Measurements from ENCODE around the gene KIF14. TPM values are rescaled to one million over a fixed set of nuclear protein-coding genes. Genes with fewer than 3 reads are reported as not detected.
"Not testable (repeated sequence)": the region's sequence is repeated elsewhere in the genome, so short reads cannot be mapped to it uniquely, and the experiment has no call there.

Gene KIF14
- total RNA-seq, 1 donor from 2014 or later = 0.08 TPM

DNA sequence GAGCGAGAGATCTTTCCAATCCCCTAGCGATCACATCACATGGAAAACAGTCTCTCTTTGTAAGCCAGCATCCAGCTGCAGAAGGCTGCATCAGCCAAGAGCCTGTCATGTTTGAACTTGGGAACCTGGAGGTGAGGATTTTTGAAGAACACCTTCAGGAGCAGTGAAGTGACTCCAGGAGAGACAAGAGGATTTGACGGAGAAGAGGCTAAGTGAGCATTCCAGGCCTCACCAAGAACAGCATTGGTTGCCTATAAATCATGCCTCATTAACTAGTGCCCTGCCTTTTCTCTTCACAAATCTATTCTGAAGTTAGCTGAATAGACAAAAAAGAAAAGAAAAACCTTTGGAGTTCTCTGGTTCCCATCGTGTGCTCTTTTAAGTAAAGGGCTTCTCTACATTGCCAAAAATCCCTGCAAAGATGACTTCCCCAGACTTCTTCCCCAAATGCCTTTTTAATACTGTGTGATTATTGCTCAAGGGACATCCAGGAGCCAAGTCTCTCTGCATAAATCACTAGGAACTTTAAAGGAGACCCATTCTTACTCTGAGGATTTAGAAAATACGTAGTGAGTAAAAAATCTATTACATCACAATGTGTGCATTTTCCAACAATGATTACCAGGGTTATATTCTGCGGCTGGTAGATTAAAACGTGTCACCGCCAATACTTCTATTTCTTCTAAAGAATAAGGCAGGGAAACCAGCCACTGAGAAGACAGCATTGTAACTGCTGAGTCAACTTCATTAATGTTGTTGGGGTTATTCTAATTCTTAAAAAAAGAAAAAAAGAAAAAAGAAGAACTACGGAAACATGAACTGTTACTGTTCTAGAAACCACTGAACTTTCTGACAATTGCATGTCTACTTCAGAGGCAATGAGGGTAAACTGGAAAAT, 95.2 kb downstream of the KIF14 start:
- DNase-seq = no peak
- intact Hi-C loops (cut with micrococcal nuclease) = no loop called here
- Histone ChIP-seq H3K36me3 (no peaks in the 10 kb centered on the region), H3K4me1 (peaks cover 4% of the 10 kb centered on the region), H3K27me3 (ENCODE audit: low read depth) (peaks cover 7% of the 10 kb centered on the region), H3K27ac (replicated peaks) (no peak overlapping the region), H3K9me3 (replicated peaks) (no peaks in the 10 kb centered on the region), H3K4me3 (no peak overlapping the region)
- TF ChIP-seq, protein P1, sequence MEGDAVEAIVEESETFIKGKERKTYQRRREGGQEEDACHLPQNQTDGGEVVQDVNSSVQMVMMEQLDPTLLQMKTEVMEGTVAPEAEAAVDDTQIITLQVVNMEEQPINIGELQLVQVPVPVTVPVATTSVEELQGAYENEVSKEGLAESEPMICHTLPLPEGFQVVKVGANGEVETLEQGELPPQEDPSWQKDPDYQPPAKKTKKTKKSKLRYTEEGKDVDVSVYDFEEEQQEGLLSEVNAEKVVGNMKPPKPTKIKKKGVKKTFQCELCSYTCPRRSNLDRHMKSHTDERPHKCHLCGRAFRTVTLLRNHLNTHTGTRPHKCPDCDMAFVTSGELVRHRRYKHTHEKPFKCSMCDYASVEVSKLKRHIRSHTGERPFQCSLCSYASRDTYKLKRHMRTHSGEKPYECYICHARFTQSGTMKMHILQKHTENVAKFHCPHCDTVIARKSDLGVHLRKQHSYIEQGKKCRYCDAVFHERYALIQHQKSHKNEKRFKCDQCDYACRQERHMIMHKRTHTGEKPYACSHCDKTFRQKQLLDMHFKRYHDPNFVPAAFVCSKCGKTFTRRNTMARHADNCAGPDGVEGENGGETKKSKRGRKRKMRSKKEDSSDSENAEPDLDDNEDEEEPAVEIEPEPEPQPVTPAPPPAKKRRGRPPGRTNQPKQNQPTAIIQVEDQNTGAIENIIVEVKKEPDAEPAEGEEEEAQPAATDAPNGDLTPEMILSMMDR (IDR thresholded peaks at IDR 0.05; ENCODE audit: borderline replicate concordance) = no peak

DNA sequence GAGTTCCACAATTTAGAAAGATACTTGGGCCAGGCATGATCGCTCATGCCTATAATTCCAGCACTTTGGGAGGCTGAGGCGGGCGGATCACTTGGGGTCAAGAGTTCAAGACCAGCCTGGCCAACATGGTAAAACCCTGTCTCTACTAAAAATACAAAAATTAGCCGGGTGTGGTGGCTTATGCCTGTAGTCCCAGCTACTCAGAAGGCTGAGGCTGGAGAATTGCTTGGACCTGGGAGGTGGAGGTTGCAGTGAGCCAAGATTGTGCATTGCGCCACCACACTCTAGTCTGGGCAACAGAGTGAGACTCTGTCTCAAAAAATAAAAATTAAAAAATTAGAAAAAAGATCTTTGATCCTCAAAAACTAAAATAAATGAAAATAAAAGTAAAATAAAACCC, 96.0 kb downstream of the KIF14 start:
- H3K36me3 ChIP-seq; H3K27me3 ChIP-seq (ENCODE audit: low read depth); DNase-seq; H3K9me3 ChIP-seq (replicated peaks); H3K4me3 ChIP-seq; H3K27ac ChIP-seq (replicated peaks); intact Hi-C loops (cut with micrococcal nuclease); H3K4me1 ChIP-seq: not testable (repeated sequence)

DNA sequence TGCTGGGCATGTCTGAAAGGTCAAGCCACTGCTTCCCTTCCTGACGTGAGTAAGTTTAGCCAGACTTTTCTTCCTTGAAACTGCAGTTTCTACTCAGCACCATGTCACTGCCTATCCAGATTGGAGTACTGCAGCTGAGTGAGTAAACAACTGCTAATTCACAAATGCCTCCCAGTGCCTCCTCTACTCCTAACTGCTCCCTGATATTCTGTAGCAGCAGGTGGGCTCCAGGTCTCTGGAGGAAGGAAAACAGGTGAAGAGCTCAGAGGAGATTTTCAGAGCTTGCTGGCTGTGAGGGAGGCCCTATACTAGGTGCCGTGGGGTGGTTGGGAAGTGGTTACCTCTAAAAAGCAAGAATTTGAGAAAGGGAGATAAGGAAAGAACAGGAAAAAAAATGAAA, 96.5 kb downstream of the KIF14 start:
- TF ChIP-seq, protein P1 (IDR thresholded peaks at IDR 0.05; ENCODE audit: borderline replicate concordance) = no peak
- DNase-seq = no peak
- H3K27ac ChIP-seq (replicated peaks) = no peak overlapping the region
- H3K36me3 ChIP-seq = no peaks in the 10 kb centered on the region
- peaks cover 4% of the 10 kb centered on the region for H3K4me1 ChIP-seq
- H3K27me3 ChIP-seq (ENCODE audit: low read depth) = peaks cover 12% of the 10 kb centered on the region
- no peak overlapping the region for H3K4me3 ChIP-seq
- no peaks in the 10 kb centered on the region for H3K9me3 ChIP-seq (replicated peaks)
- intact Hi-C loops (cut with micrococcal nuclease) = no loop called here

DNA sequence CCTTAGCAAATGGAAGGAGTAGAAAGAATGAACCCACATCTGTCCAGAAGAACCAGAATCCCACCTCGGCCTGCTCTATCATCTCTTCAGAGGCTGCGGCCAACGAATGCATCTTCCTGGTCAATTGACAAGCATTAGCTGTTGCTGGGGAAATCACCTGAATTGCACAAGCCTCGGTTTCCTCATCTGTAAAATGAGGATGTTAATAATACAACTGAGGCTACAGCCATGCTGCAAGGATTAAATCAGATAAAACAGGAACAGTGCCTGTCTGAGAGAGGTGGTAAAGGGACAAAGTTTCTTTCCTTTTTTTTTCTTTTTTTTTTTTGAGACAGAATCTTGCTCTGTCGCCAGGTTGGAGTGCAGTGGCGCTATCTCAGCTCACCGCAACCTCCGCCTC, 99.8 kb downstream of the KIF14 start:
- H3K9me3 ChIP-seq (replicated peaks) = no peaks in the 10 kb centered on the region
- no peaks in the 10 kb centered on the region for H3K36me3 ChIP-seq
- DNase-seq = no peak
- TF ChIP-seq, protein P1 (IDR thresholded peaks at IDR 0.05; ENCODE audit: borderline replicate concordance) = no peak
- H3K27me3 ChIP-seq (ENCODE audit: low read depth) = peaks cover 24% of the 10 kb centered on the region
- no peak overlapping the region for H3K27ac ChIP-seq (replicated peaks)
- H3K4me1 ChIP-seq = peaks cover 4% of the 10 kb centered on the region
- H3K4me3 ChIP-seq = no peak overlapping the region
- intact Hi-C loops (cut with micrococcal nuclease) = no loop called here

DNA sequence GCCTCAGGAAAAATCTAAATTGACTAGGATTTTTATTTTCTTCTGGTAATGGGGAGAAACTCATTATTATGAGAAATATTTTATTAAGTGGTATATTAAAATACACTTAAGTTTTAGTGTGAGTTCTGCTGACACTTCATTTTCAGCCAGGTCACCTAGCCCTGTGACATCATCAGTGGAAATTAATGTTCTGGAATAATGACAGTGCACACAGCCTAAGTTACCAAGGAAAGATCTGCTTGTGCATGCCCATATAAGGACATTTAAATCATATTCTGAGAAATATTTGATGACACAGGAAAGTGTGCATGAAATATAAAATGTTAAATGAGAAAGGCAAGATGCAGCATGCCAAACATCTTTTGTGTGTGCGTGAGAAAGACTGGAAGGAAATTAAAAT, 102.0 kb downstream of the KIF14 start:
- Histone ChIP-seq H3K27ac (replicated peaks) (no peak overlapping the region), H3K27me3 (ENCODE audit: low read depth) (peaks cover 45% of the 10 kb centered on the region), H3K9me3 (replicated peaks) (no peaks in the 10 kb centered on the region), H3K36me3 (no peaks in the 10 kb centered on the region), H3K4me3 (no peak overlapping the region), H3K4me1 (no peaks in the 10 kb centered on the region)
- no peak for DNase-seq
- intact Hi-C loops (cut with micrococcal nuclease) = no loop called here
- TF ChIP-seq, protein P1 (IDR thresholded peaks at IDR 0.05; ENCODE audit: borderline replicate concordance) = no peak

DNA sequence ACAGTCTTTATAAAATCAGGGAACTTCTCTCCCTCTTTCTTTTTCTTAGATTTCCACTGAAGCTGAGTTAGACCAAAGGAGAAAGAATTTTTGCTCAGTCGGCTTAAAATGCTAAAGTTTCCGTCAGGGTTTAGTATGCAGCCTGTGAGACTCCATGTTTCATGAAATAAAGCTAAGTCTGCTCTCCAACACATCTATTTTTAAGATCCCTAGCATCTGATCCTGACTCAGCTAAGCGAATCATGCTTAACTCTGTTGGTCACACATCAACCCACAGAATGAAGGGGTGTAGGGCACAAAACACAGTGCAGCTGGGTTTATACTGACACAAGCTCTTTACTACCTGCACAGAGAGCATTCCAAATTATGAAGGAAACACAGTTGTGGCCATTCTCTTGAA, 108.4 kb downstream of the KIF14 start:
- DNase-seq = no peak
- TF ChIP-seq, protein P1 (IDR thresholded peaks at IDR 0.05; ENCODE audit: borderline replicate concordance) = no peak
- no peaks in the 10 kb centered on the region for H3K36me3 ChIP-seq
- no peak overlapping the region for H3K27ac ChIP-seq (replicated peaks)
- H3K4me1 ChIP-seq = no peaks in the 10 kb centered on the region
- no peak overlapping the region for H3K4me3 ChIP-seq
- H3K27me3 ChIP-seq (ENCODE audit: low read depth) = peaks cover 56% of the 10 kb centered on the region
- intact Hi-C loops (cut with micrococcal nuclease) = no loop called here
- no peaks in the 10 kb centered on the region for H3K9me3 ChIP-seq (replicated peaks)

Data from left ventricle myocardium inferior (tissue), 1 donor.